ENCODE results near the gene SDK2. TPM values are rescaled to one million over a fixed set of nuclear protein-coding genes. Genes with fewer than 3 reads are reported as not detected.

SDK2 gene
- total and polyA plus RNA-seq, 8 donors = 0.04 to 0.31 (median 0.17) TPM

DNA sequence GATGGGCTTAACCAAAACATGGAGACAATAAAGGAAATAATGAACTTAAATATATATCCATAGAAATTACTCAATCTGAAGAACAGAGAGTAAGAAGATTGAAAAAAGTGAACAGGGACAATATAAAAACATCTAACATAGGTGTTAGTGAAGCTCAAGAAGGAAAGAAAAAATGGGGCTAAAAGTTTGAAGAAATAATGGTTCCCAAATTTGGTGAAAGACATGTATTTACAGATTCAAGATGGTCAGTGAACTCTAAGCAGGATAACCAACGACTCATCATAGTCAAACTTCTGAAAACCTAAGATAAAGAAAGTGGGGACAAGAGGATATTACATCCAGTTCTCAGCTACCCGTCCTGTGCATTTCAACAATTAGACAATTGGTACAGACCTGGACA is 22.6 kb downstream of the SDK2 start:
- WGBS, 2 donors = 58 to 62% methylated on average over 2 of the region's 2 CpGs
- Histone ChIP-seq H3K4me3 (no peak overlapping the region), H3K27me3 (no peaks in the 10 kb centered on the region), H3K4me1 (no peaks in the 10 kb centered on the region), H3K36me3 (no peaks in the 10 kb centered on the region), H3K9me3 (no peaks in the 10 kb centered on the region), H3K27ac (no peak overlapping the region)
- TF ChIP-seq, protein P1, sequence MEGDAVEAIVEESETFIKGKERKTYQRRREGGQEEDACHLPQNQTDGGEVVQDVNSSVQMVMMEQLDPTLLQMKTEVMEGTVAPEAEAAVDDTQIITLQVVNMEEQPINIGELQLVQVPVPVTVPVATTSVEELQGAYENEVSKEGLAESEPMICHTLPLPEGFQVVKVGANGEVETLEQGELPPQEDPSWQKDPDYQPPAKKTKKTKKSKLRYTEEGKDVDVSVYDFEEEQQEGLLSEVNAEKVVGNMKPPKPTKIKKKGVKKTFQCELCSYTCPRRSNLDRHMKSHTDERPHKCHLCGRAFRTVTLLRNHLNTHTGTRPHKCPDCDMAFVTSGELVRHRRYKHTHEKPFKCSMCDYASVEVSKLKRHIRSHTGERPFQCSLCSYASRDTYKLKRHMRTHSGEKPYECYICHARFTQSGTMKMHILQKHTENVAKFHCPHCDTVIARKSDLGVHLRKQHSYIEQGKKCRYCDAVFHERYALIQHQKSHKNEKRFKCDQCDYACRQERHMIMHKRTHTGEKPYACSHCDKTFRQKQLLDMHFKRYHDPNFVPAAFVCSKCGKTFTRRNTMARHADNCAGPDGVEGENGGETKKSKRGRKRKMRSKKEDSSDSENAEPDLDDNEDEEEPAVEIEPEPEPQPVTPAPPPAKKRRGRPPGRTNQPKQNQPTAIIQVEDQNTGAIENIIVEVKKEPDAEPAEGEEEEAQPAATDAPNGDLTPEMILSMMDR (IDR thresholded peaks at IDR 0.05) = no peak
- intact Hi-C loops (cut with DNase I) = no loop called here
- no peak for FAIRE-seq
- no peak for ATAC-seq
- DNase-seq = no peak

DNA sequence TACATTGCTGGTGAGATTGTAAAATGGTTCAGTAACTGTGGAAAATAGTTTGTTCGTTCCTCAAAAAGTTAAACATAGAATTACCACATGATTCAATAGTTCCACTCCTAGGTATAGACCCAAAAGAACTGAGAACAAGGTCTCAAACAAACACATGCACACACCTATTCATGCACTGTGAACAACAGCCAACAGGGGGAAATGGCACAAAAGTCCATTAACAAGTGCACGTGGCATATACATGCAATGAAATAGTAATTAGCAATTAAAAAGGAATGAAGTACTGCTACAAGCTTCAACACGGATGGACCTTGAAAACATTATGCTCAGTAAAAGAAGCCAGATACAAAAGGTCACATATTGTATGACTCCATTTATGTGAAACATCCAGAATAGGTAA is 23.8 kb downstream of the SDK2 start:
- Histone ChIP-seq H3K27me3 (no peaks in the 10 kb centered on the region), H3K27ac (no peak overlapping the region), H3K9me3 (no peaks in the 10 kb centered on the region), H3K4me1 (no peaks in the 10 kb centered on the region), H3K4me3 (no peak overlapping the region), H3K36me3 (no peaks in the 10 kb centered on the region)
- TF ChIP-seq, protein P1 (IDR thresholded peaks at IDR 0.05) = no peak
- DNase-seq (no peak), FAIRE-seq (no peak), ATAC-seq (no peak)
- WGBS, 2 donors = 34 to 39% methylated on average over 3 of the region's 3 CpGs
- intact Hi-C loops (cut with DNase I) = no loop called here

DNA sequence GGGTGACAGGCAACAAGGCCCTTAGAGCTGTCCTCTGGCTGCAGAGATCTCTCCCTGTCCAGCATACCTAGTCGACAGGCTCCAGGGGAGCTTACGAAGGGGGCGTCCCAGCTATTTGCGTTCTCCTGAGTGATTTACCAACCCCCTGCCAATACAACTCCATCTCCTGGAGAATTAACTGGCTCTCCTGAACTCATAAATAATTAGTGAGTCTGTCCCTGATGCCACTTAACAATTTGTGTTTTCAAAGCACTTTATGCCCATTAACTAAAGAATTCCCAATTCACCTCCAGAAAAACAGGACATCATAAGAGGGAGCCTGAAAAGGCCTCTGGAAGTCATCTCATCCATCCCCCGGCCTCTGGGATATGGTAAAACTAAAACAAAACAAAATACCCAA is 26.7 kb downstream of the SDK2 start:
- no peak for FAIRE-seq

DNA sequence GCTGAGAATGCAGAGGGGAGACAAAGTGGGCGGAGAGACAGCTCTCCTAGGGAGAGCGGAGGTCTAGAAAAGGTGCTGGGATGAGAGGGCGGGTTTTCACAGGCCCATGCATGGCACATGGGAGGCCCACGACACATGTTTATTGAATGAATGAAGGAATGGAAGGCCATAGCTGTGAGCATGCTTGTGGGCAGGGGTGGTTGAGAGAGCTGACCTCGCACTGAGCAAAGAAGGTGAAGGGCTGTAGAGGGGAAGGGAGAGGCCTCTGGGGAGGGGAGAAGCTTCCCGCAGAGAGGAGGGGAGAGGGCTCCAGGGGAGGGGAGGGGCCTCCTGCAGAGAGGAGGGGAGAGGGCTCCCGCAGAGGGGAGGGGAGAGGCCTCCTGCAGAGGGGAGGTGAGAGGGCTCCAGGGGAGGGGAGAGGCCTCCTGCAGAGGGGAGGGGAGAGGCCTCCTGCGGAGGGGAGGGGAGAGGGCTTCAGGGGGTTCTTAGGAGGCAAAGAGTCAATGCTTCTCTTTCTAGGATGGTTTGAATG is 27.3 kb downstream of the SDK2 start:
- DNase-seq (no peak), FAIRE-seq (no peak), ATAC-seq (no peak)
- H3K4me3 ChIP-seq = no peak overlapping the region
- no peaks in the 10 kb centered on the region for H3K9me3 ChIP-seq
- TF ChIP-seq, protein P1 (IDR thresholded peaks at IDR 0.05) = no peak
- WGBS, 2 donors = 66 to 72% methylated on average over 6 to 8 of the region's 8 CpGs
- H3K27ac ChIP-seq = no peak overlapping the region
- H3K27me3 ChIP-seq = no peaks in the 10 kb centered on the region
- H3K36me3 ChIP-seq = no peaks in the 10 kb centered on the region
- no peaks in the 10 kb centered on the region for H3K4me1 ChIP-seq
- intact Hi-C loops (cut with DNase I) = no loop called here

More for the DNA sequence above, 26.7 kb downstream of the SDK2 start:
- no peak overlapping the region for H3K4me3 ChIP-seq
- no peaks in the 10 kb centered on the region for H3K27me3 ChIP-seq
- no peak for DNase-seq
- TF ChIP-seq, protein P1 (IDR thresholded peaks at IDR 0.05) = no peak
- H3K36me3 ChIP-seq = no peaks in the 10 kb centered on the region
- 66 to 81% methylated on average over 5 of the region's 5 CpGs for WGBS, 2 donors
- H3K9me3 ChIP-seq = no peaks in the 10 kb centered on the region
- no peak for ATAC-seq
- H3K4me1 ChIP-seq = no peaks in the 10 kb centered on the region
- intact Hi-C loops (cut with DNase I) = no loop called here
- H3K27ac ChIP-seq = no peak overlapping the region

DNA sequence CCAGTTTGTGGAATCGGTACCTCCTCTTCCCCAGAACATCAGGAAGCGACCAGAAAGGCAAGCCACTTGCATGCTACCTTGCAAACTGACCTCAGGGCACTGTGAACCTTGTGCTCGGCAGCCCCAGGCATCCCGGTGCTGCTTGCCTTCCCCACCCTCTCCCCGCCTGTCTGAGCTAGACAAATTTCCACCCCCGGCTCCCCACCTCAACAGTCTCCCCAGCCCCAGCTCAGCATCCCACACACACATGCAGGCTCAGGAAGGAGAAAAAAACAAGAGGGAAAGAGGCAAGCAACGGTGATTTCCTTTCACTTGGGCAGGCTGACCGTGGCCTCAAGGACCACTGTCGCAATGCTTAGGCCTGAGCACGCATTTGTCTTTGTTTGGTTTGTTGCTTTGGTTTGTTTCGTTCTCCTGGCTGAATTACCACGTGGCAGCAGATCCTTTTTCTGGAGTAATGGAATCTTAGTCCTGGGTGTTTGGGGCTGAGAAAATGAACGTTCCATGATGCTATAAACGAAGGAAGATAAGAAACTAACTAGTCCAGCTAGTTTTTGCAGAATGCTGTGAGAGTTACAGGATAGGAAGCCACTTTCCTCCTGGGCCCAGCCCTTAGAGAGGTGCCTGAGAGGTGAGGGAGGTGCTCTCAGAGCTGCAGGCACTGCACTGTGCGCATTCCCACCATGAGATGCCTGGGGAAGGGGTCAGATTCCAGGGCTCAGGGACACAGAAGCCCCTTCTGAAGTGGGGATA is 27.9 kb downstream of the SDK2 start:
- H3K27me3 ChIP-seq = no peaks in the 10 kb centered on the region
- intact Hi-C loops (cut with DNase I) = no loop called here
- no peaks in the 10 kb centered on the region for H3K9me3 ChIP-seq
- H3K27ac ChIP-seq = no peak overlapping the region
- FAIRE-seq = no peak
- no peak overlapping the region for H3K4me3 ChIP-seq
- TF ChIP-seq, protein P1 (IDR thresholded peaks at IDR 0.05) = no peak
- ATAC-seq = no peak
- no peaks in the 10 kb centered on the region for H3K36me3 ChIP-seq
- 51 to 56% methylated on average over 15 of the region's 15 CpGs for WGBS, 2 donors
- H3K4me1 ChIP-seq = no peaks in the 10 kb centered on the region
- no peak for DNase-seq
